Lower leg skin (tissue), 3 donors: ENCODE results near the gene PLEKHG7.

ENCODE experiments used
- CTCF ChIP-seq, 3 donors: fragments of 450-650 bp; IDR thresholded peaks; one replicate each; pipeline ENCODE4 v1.5.1; 2016; ENCODE audit warnings: antibody characterized with exemption in 3 of 3, mild to moderate bottlenecking in 3 of 3, moderate library complexity in 2 of 3
- POLR2A ChIP-seq, 2 donors: fragments of 450-650 bp; IDR thresholded peaks; one replicate each; pipeline ENCODE4 v1.6.1; 2016 to 2017; ENCODE audit warnings: antibody characterized with exemption in 2 of 2, mild to moderate bottlenecking in 1 of 2, moderate library complexity in 1 of 2

GRCh38 chr12:92698474-92698873 is 4.3 kb upstream of the PLEKHG7 start:
- TF ChIP-seq CTCF (IDR thresholded peaks at IDR 0.05), result no peak
- TF ChIP-seq POLR2A (IDR thresholded peaks at IDR 0.05), result no peak
